SK-N-SH treated with all-trans-retinoic acid at 6 μM for 48 hours (cell line): ENCODE results near the gene C21orf58.

Experiments
- ARNTL ChIP-seq: fragments of 450-650 bp; formaldehyde crosslinking; IDR thresholded peaks from 2 replicates; pipeline ENCODE4 v1.5.0; 2020; ENCODE audit warnings: low read depth, mild to moderate bottlenecking, moderate library complexity, borderline replicate concordance
- CSDC2 ChIP-seq: fragments of 250-450 bp; sonication (Bioruptor Pico); IDR thresholded peaks from 2 replicates; pipeline ENCODE4 v1.5.0; 2020; ENCODE audit warnings: mild to moderate bottlenecking, moderate library complexity
- ISL1 ChIP-seq: fragments of 250-450 bp; sonication (Bioruptor Pico); IDR thresholded peaks from 2 replicates; pipeline ENCODE4 v2.1.2; 2022; ENCODE audit warnings: mild to moderate bottlenecking, moderate library complexity
- RARB ChIP-seq: fragments of 250-450 bp; sonication (Bioruptor Pico); IDR thresholded peaks from 2 replicates; pipeline ENCODE4 v1.8.0; 2021; ENCODE audit warnings: mild to moderate bottlenecking, moderate library complexity
- ZFP30 ChIP-seq: fragments of 450-650 bp; formaldehyde crosslinking; IDR thresholded peaks from 2 replicates; pipeline ENCODE4 v1.5.0; 2022; ENCODE audit warnings: mild to moderate bottlenecking, moderate library complexity
- ZNF70 ChIP-seq: fragments of 450-650 bp; formaldehyde crosslinking; IDR thresholded peaks from 2 replicates; pipeline ENCODE4 v1.5.0; 2020; ENCODE audit warnings: mild to moderate bottlenecking, moderate library complexity
- ZNF8 ChIP-seq: fragments of 450-650 bp; formaldehyde crosslinking; IDR thresholded peaks from 2 replicates; pipeline ENCODE4 v1.5.0; 2020; ENCODE audit warnings: mild to moderate bottlenecking, moderate library complexity
- TF ChIP-seq, protein P1 (sequence below): fragments of 250-450 bp; sonication (Bioruptor Pico); IDR thresholded peaks from 2 replicates; pipeline ENCODE4 v1.5.0; 2020; ENCODE audit warnings: mild to moderate bottlenecking, moderate library complexity

GRCh38 chr21:46352164-46352515 is 28.5 kb upstream of the C21orf58 start:
- no peak for TF ChIP-seq ARNTL (CRISPR knock-in tag)
- TF ChIP-seq ZFP30, result no peak
- TF ChIP-seq RARB, result no peak
- TF ChIP-seq CSDC2 (CRISPR knock-in tag), result no peak
- TF ChIP-seq ISL1 (CRISPR knock-in tag), result no peak
- TF ChIP-seq ZNF8 (CRISPR knock-in tag), result no peak
- no peak for TF ChIP-seq ZNF70 (CRISPR knock-in tag)
- TF ChIP-seq, protein P1, sequence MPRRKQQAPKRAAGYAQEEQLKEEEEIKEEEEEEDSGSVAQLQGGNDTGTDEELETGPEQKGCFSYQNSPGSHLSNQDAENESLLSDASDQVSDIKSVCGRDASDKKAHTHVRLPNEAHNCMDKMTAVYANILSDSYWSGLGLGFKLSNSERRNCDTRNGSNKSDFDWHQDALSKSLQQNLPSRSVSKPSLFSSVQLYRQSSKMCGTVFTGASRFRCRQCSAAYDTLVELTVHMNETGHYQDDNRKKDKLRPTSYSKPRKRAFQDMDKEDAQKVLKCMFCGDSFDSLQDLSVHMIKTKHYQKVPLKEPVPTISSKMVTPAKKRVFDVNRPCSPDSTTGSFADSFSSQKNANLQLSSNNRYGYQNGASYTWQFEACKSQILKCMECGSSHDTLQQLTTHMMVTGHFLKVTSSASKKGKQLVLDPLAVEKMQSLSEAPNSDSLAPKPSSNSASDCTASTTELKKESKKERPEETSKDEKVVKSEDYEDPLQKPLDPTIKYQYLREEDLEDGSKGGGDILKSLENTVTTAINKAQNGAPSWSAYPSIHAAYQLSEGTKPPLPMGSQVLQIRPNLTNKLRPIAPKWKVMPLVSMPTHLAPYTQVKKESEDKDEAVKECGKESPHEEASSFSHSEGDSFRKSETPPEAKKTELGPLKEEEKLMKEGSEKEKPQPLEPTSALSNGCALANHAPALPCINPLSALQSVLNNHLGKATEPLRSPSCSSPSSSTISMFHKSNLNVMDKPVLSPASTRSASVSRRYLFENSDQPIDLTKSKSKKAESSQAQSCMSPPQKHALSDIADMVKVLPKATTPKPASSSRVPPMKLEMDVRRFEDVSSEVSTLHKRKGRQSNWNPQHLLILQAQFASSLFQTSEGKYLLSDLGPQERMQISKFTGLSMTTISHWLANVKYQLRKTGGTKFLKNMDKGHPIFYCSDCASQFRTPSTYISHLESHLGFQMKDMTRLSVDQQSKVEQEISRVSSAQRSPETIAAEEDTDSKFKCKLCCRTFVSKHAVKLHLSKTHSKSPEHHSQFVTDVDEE, result no peak
